Measurements from ENCODE around the gene B4GALT2. TPM values are rescaled to one million over a fixed set of nuclear protein-coding genes. Genes with fewer than 3 reads are reported as not detected.

The B4GALT2 gene
- total RNA-seq, 1 donor from 2014 or later, result 56.6 TPM

DNA sequence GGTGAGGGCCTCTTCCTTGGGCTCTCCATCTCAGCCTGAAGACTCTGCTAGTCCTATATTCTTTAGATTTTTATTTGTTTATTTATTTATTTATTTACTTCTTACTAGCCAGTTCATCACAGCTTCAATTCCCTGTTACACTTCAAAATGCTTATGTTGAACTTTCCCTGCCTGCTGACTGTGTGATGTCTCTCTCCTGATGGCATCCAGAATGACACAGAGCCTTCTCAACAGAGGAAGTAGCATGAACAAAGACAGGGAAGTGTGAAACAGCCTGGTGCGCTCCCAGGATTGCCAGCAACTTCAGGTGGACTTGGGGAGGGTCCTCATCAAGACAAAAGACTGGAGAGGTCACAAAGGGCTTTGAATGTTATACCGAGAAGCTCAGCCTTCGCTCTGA lies 36.6 kb upstream of the B4GALT2 start:
- Histone ChIP-seq H3K9ac (ENCODE audit: low read length) (no peak overlapping the region), H3K27me3 (ENCODE audit: insufficient read depth, low read length) (peaks cover 2% of the 10 kb centered on the region), H3K79me2 (ENCODE audit: insufficient read depth, low read length) (peaks cover 6% of the 10 kb centered on the region), H2AFZ (ENCODE audit: low read depth, low read length) (no peak overlapping the region), H3K9me3 (ENCODE audit: insufficient read depth, low read depth, low read length) (no peaks in the 10 kb centered on the region), H3K27ac (ENCODE audit: low read depth, low read length) (no peak overlapping the region), H3K4me3 (ENCODE audit: insufficient read depth, low read depth, low read length) (no peak overlapping the region), H3K4me1 (ENCODE audit: insufficient read depth, low read length) (peaks cover under 1% of the 10 kb centered on the region), H4K20me1 (ENCODE audit: insufficient read depth, low read length) (peaks cover 6% of the 10 kb centered on the region), H3K36me3 (ENCODE audit: insufficient read depth, low read length) (no peaks in the 10 kb centered on the region), H3K4me2 (ENCODE audit: low read length) (no peak overlapping the region)
- H3K36me3 Mint-ChIP-seq (ENCODE audit: low read depth, unreplicated experiment), result peaks cover 9% of the 10 kb centered on the region
- TF ChIP-seq EZH2 (IDR thresholded peaks at IDR 0.05; ENCODE audit: insufficient read depth, low read length), result no peak
- TF ChIP-seq, protein P1, sequence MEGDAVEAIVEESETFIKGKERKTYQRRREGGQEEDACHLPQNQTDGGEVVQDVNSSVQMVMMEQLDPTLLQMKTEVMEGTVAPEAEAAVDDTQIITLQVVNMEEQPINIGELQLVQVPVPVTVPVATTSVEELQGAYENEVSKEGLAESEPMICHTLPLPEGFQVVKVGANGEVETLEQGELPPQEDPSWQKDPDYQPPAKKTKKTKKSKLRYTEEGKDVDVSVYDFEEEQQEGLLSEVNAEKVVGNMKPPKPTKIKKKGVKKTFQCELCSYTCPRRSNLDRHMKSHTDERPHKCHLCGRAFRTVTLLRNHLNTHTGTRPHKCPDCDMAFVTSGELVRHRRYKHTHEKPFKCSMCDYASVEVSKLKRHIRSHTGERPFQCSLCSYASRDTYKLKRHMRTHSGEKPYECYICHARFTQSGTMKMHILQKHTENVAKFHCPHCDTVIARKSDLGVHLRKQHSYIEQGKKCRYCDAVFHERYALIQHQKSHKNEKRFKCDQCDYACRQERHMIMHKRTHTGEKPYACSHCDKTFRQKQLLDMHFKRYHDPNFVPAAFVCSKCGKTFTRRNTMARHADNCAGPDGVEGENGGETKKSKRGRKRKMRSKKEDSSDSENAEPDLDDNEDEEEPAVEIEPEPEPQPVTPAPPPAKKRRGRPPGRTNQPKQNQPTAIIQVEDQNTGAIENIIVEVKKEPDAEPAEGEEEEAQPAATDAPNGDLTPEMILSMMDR (IDR thresholded peaks at IDR 0.05; ENCODE audit: insufficient read depth, low read depth, low read length), result no peak
- no peak for FAIRE-seq
- DNase-seq (ENCODE audit: low read depth), result no peak
- H3K9me3 Mint-ChIP-seq (ENCODE audit: unreplicated experiment), result no peaks in the 10 kb centered on the region
- no peak overlapping the region for H3K4me3 Mint-ChIP-seq (ENCODE audit: unreplicated experiment)
- H3K4me1 Mint-ChIP-seq (ENCODE audit: low read depth, unreplicated experiment), result no peaks in the 10 kb centered on the region
- H3K27ac Mint-ChIP-seq (ENCODE audit: unreplicated experiment), result no peak overlapping the region
- H3K27me3 Mint-ChIP-seq (ENCODE audit: low read depth, unreplicated experiment), result peaks cover 16% of the 10 kb centered on the region

DNA sequence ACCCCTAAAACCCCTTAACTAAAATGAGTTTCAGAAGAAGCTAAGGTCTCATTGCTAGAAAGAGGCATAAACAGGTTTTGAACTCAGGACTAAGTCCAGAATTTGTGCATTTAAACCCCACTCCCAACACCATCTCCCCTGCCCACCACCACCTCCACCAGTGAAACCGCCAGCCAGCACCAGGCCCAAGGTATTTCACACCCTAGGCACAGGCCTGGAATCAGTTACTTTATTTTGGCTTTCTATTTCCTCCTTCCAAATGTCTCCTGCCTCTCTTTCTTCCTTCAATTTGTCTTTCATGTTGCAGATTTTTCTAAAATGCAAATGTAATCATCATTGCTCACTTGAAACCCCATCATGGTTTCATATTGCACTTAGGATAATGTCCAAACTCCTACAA lies 34.1 kb upstream of the B4GALT2 start:
- H3K4me1 Mint-ChIP-seq (ENCODE audit: low read depth, unreplicated experiment), result peaks cover 7% of the 10 kb centered on the region
- Histone ChIP-seq H3K36me3 (ENCODE audit: insufficient read depth, low read length) (no peaks in the 10 kb centered on the region), H3K4me1 (ENCODE audit: insufficient read depth, low read length) (peaks cover 10% of the 10 kb centered on the region), H2AFZ (ENCODE audit: low read depth, low read length) (no peak overlapping the region), H3K79me2 (ENCODE audit: insufficient read depth, low read length) (peaks cover 28% of the 10 kb centered on the region), H3K9me3 (ENCODE audit: insufficient read depth, low read depth, low read length) (no peaks in the 10 kb centered on the region), H3K27me3 (ENCODE audit: insufficient read depth, low read length) (peaks cover 1% of the 10 kb centered on the region), H3K4me2 (ENCODE audit: low read length) (no peak overlapping the region), H3K9ac (ENCODE audit: low read length) (no peak overlapping the region), H3K27ac (ENCODE audit: low read depth, low read length) (no peak overlapping the region), H3K4me3 (ENCODE audit: insufficient read depth, low read depth, low read length) (no peak overlapping the region), H4K20me1 (ENCODE audit: insufficient read depth, low read length) (peaks cover 24% of the 10 kb centered on the region)
- TF ChIP-seq, protein P1 (IDR thresholded peaks at IDR 0.05; ENCODE audit: insufficient read depth, low read depth, low read length), result no peak
- TF ChIP-seq EZH2 (IDR thresholded peaks at IDR 0.05; ENCODE audit: insufficient read depth, low read length), result no peak
- H3K4me3 Mint-ChIP-seq (ENCODE audit: unreplicated experiment), result peak overlapping the region; percentile 6
- H3K27ac Mint-ChIP-seq (ENCODE audit: unreplicated experiment), result no peak overlapping the region
- H3K36me3 Mint-ChIP-seq (ENCODE audit: low read depth, unreplicated experiment), result peaks cover 3% of the 10 kb centered on the region
- H3K27me3 Mint-ChIP-seq (ENCODE audit: low read depth, unreplicated experiment), result peaks cover 2% of the 10 kb centered on the region
- no peak for FAIRE-seq
- no peak for DNase-seq (ENCODE audit: low read depth)
- no peaks in the 10 kb centered on the region for H3K9me3 Mint-ChIP-seq (ENCODE audit: unreplicated experiment)

DNA sequence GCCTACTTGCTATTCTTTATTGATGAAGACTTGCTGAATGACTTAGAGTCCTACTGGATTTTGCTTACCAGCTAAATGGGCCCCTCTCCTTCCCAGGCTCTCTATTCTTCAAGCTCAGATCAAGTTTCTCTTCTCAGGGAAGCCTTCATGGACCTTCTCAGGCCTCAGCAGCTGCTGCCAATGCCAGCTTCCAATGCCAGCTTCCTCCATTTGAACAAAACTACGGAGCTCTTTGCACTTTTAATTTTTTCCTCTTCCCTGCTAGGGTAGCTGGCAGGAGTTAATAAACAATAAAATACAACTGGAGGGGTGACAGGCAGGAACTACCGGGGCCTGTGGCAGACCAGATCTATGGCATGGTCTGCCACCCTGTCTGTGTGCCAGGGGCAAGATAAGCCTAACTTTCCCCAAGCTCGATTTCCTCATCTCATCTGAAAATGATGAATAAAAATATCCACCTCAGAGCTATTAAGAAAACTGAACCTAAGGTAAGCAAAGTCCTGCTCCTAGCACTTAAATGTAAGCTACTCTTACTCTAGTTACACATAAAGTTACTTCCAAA lies 33.3 kb upstream of the B4GALT2 start:
- peak overlapping the region; percentile 87 for H3K4me2 ChIP-seq (ENCODE audit: low read length)
- no peak overlapping the region for H3K27ac ChIP-seq (ENCODE audit: low read depth, low read length)
- DNase-seq (ENCODE audit: low read depth), result no peak
- peak overlapping the region; percentile 96 for H3K9ac ChIP-seq (ENCODE audit: low read length)
- Mint-ChIP-seq H3K9me3 (ENCODE audit: unreplicated experiment) (no peaks in the 10 kb centered on the region), H3K4me3 (ENCODE audit: unreplicated experiment) (peak overlapping the region; percentile 91), H3K4me1 (ENCODE audit: low read depth, unreplicated experiment) (peaks cover 7% of the 10 kb centered on the region), H3K27ac (ENCODE audit: unreplicated experiment) (peak overlapping the region; percentile 77), H3K36me3 (ENCODE audit: low read depth, unreplicated experiment) (peaks cover 8% of the 10 kb centered on the region), H3K27me3 (ENCODE audit: low read depth, unreplicated experiment) (no peaks in the 10 kb centered on the region)
- H2AFZ ChIP-seq (ENCODE audit: low read depth, low read length), result peak overlapping the region; percentile 95
- peak overlapping the region; percentile 63 for H3K4me3 ChIP-seq (ENCODE audit: insufficient read depth, low read depth, low read length)
- peaks cover 30% of the 10 kb centered on the region for H4K20me1 ChIP-seq (ENCODE audit: insufficient read depth, low read length)
- peaks cover 30% of the 10 kb centered on the region for H3K79me2 ChIP-seq (ENCODE audit: insufficient read depth, low read length)
- H3K4me1 ChIP-seq (ENCODE audit: insufficient read depth, low read length), result peaks cover 10% of the 10 kb centered on the region
- no peaks in the 10 kb centered on the region for H3K27me3 ChIP-seq (ENCODE audit: insufficient read depth, low read length)
- no peaks in the 10 kb centered on the region for H3K9me3 ChIP-seq (ENCODE audit: insufficient read depth, low read depth, low read length)
- TF ChIP-seq EZH2 (IDR thresholded peaks at IDR 0.05; ENCODE audit: insufficient read depth, low read length), result no peak
- TF ChIP-seq, protein P1 (IDR thresholded peaks at IDR 0.05; ENCODE audit: insufficient read depth, low read depth, low read length), result no peak
- H3K36me3 ChIP-seq (ENCODE audit: insufficient read depth, low read length), result no peaks in the 10 kb centered on the region
- no peak for FAIRE-seq
